Muscle of back (tissue), 11 donors: ENCODE data around the gene NARS2. TPM values are rescaled to one million over a fixed set of nuclear protein-coding genes. Genes with fewer than 3 reads are reported as not detected.
"Not testable (repeated sequence)": the region's sequence is repeated elsewhere in the genome, so short reads cannot be mapped to it uniquely, and the experiment has no call there.

Experiments
- DNase-seq, 3 donors: peaks; one replicate each; pipeline versions ENCODE4 v3.0.0 to v3.0.0-alpha.2; 2013
- polyA plus RNA-seq, 10 donors: library from polyadenylated mRNA; unstranded; fragments of 120-200 nt; gene quantifications; one replicate each; pipeline ENCODE4 v1.2.1, GENCODE V29; 2013; ENCODE audit not compliant: insufficient read length in 10 of 10

NARS2 gene
- polyA plus RNA-seq, 10 donors: 12.3 to 20.4 (median 17.6) TPM

DNA sequence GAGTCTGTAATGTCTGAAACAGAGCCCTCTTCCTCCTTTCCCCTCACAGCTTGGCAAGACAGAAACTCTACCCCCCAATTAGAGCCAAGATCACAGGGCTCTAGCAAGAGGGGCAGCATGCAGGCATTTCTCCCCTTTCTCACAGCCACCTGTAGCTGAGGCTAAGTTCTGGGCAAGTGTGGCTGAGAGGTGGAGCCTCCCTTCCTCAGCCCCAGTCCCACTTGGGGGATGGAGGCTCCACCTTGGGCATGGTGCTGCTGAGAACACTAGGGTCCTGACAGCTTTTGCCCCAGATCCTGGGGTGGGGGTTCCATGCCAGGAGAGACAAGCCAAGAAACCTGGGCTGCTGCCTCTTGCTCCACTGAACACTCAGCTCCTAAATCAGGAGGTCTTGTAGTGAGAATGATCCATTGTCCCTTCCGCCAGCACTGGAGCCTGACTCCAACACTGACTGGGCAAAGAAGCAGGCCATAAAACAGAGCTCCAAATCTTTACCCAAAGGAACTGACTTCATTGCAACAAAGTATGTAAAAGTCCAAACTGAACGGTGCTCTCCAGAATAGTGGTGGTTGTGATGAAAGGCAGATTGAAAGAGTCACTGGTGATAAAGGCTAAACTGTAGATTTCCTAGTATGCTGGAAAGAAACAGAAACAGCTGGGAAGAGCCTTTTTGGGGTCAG is 25.6 kb downstream of the NARS2 start:
- DNase-seq: peak in 2 of 3 donors; percentile 24 to 74

GRCh38 chr11:78547931-78548705 is 26.5 kb downstream of the NARS2 start:
- DNase-seq: no peak

- no peak for DNase-seq
Observed at GRCh38 chr11:78542007-78542406, 32.7 kb downstream of the NARS2 start.

DNA sequence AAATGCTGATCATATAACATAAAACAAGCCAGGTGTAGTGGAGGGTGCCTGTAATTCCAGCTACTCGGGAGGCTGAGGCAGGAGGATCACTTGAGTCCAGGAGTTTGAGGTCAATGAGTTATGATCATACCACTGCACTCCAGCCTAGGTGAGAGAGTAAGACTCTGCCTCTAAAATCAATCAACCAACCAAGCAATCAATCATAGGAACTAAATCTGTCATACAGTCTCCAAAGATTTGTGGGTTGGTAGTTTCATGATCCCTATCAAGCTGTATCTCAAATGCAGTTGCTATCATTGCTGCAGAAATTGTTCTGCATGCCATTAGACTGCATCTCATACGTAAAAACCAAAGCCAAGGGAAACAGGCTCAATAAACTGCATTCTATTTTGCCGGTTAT is 33.1 kb downstream of the NARS2 start:
- DNase-seq: no peak

GRCh38 chr11:78540256-78540655 is 34.4 kb downstream of the NARS2 start:
- DNase-seq: no peak

GRCh38 chr11:78539506-78539905 is 35.2 kb downstream of the NARS2 start:
- DNase-seq: peak in 1 of 3 donors; percentile 34

DNA sequence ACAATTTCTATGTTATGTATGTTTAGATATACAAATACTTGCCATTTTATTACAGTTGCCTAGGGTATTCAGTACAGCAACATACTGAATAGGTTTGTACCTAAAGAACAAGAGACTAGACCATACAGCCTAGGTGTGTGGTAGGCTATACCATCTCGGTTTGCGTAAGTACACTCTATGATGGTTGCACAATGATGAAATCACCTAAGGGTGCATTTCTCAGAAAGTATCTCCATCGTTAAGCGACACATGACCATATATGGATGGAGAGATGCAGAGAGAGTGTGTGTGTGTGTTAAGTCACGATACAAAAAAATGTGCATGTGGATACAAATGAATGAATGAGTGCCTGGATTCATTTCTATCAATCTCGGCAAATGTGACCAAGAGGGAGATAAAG is 37.7 kb downstream of the NARS2 start:
- no peak for DNase-seq

- DNase-seq: no peak
Observed at GRCh38 chr11:78535920-78536319, 38.7 kb downstream of the NARS2 start.

GRCh38 chr11:78535027-78535426 is 39.6 kb downstream of the NARS2 start:
- no peak for DNase-seq

GRCh38 chr11:78533399-78533798 is 41.3 kb downstream of the NARS2 start:
- no peak for DNase-seq

DNA sequence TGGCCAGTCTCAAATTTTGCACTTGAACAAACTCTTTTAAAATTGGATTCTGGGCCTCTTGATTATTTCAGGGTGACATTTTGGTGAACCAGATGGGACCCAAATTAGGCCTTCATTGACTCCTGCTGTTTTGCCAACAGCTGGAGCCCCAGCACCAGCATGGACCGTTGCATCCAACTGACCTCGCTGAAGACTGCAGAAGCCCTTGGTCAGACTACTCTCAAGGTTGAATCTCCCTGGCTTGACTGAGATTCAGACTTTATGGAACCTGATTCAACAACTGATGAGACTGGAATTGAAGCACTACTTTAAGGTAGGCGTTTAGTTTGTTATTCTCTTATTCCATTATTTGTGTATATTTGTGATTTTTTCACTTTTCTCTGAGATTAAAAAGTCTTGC is 41.7 kb downstream of the NARS2 start:
- DNase-seq: no peak

DNA sequence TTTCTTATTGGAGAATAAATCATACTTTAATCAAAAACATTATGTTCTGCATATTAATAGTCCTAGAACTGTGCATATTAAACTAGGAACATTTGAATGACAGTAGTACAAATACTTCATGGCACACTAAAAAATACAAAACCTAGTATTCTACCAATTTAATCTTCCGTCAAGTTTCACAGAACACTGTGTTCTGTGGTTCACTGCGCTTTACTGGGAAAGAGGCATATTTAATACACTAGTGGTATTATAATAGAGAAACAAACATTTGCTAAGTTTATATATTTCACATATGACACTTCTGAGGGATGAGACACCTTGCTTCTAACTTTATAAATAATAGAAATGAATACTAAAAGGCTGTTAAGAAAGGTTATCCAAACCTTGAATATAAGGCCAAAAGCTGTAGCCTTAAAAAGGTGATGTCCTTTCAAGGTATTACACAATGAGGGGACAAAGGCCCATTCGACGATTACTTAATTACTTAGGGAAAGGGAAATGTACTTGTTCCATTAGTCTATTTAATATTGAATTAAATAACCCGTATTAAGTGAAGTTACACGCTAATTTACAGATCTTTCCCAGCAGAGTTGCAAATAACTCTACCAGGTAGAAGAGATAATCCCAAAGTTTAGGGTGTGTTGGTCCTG is 48.0 kb downstream of the NARS2 start:
- no peak for DNase-seq

GRCh38 chr11:78525720-78526119 is 48.9 kb downstream of the NARS2 start:
- DNase-seq: no peak

DNA sequence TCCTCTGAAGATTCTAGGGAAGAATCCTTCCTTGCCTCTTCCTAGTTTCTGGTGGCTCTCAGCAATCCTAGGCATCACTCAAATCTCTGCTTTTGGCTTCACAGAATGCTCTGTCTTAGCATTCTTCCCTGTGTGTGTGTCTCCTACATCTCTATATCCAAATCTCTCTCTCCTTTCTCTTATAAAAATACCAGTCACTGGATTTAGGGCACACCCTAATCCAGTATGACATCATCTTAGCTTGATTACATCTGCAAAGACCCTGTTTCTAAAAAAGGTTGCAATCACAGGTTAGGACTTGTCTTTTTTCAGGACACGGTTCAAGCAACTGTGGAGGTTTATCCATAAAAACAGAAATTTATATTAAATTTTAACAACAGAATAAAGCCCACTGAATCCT is 54.4 kb downstream of the NARS2 start:
- DNase-seq: no peak

GRCh38 chr11:78516281-78516680 is 58.4 kb downstream of the NARS2 start:
- DNase-seq: no peak

DNA sequence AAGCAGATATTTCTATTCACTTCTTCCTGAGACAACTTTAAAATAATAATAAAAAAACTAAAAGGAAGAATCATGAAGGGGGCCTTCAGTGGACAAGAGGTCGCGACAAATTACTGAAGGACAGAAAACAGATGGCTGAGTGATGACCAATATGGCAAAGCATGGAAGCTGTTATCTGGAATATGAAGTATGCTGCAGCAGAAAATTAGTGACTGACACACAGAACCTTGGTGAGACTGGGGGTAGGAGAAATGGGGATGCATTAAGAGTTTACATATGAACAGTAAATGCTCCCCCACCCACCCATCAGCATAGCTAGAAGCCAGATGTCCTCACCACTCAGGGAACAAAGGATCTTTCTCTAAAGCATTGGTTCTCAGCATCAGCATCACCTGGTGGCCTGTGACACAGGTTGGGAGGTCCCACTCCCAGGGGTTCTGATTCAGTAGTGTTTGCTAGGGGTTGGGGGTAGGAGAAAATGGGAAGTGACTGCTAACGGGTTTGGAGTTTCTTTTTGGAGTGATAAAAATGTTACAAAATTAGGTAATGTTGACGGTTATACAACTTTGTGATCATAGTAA is 59.7 kb downstream of the NARS2 start:
- DNase-seq: no peak

- not testable (repeated sequence) for DNase-seq
Observed at GRCh38 chr11:78513085-78513484, 61.6 kb downstream of the NARS2 start.

- no peak for DNase-seq
Observed at GRCh38 chr11:78510597-78510996, 64.1 kb downstream of the NARS2 start.

DNA sequence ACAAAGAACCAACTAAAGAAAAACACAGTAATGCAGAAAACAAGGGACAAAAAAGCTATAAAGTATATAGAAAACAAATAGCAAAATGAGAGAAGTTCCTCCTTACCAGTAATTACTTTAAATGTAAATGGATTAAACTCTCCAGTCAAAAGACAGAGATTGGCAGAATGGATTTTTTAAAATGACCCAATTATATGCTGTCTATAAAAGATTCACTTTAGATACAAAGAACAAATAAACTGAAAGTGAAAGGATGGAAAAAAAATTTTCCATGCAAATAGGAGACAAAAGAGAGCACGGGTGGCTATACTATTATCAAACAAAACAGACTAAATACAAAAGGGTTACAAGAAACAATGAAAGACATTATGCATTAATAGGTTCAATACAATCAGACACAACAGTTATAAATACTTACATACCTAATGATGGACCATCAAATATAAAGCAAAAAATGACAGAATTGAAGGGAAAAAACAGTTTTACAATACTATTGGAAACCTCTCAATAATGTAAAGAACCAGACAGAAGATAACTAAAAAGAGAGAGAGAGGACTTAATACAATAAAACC is 64.6 kb downstream of the NARS2 start:
- DNase-seq: no peak

- DNase-seq: no peak
Observed at GRCh38 chr11:78504708-78505107, 70.0 kb downstream of the NARS2 start.

DNA sequence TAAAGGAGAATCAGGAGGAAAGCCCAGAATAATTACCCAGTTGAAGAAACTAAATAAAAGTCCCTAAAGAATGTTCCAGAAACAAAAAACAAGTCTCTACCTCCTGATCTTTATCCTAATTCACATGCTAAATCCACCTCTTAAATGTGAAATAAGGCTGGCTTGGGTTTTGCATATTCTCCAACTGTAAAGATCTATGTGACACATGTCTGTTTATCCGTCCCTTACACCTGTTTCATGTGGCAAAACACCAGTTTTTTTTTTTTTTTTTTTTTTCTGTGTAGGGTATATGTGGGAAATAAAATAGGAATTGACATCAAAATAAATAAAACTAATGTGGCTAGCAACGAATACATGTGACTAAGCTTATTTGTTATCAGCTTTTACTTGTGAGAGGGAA is 70.5 kb downstream of the NARS2 start:
- DNase-seq: no peak

DNA sequence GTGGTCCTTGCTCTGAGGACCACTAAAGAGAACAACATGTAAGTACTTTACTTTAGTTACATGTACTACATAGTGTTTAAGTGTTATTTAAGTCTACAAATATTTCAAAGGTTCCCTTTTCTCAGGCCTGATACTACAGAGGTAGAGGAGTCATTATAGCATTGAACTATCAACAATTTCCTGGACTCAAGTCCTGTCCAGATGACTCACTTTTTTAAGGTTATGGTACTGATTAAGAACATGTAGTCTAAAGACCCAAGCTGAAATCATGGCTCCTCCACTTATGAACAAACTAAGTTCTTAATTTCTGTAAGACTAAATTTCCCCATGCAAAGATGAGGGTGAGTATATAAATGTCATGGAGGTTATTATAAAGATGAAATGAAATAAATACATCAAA is 74.7 kb downstream of the NARS2 start:
- no peak for DNase-seq
